G401 (cell line): ENCODE data around the gene SAMD11. TPM values are rescaled to one million over a fixed set of nuclear protein-coding genes. Genes with fewer than 3 reads are reported as not detected.

Experiments
- DNase-seq: peaks from one replicate; pipeline ENCODE4 v3.0.0-alpha.2; 2015; ENCODE audit warnings: low spot score
- in situ Hi-C: cut with HindIII; loops from 2 replicates; pipeline ENCODE4 v1.10.0; 2016; ENCODE audit warnings: low sequenced_read_pairs, mixed read lengths
- total RNA-seq: library from RNA; depleted of rRNA; stranded (reverse); fragments of >200 nt; shearing (Covaris generic); gene quantifications from 2 replicates; pipeline ENCODE4 v1.2.3, GENCODE V29; 2014

SAMD11 gene
- total RNA-seq, 1 experiment from 2014 or later, result 398 TPM

GRCh38 chr1:904310-904950 is 19.3 kb upstream of the SAMD11 start:
- in situ Hi-C loops, result no loop called here
- DNase-seq, result peak; percentile 54

- no peak for DNase-seq
- in situ Hi-C loops, result no loop called here
Measured at GRCh38 chr1:905071-905749, 18.5 kb upstream of the SAMD11 start.

- no peak for DNase-seq
- in situ Hi-C loops, result no loop called here
Measured at GRCh38 chr1:905811-906599, 17.7 kb upstream of the SAMD11 start.

- no peak for DNase-seq
- in situ Hi-C loops, result no loop called here
Measured at GRCh38 chr1:906600-907420, 16.9 kb upstream of the SAMD11 start.

- in situ Hi-C loops, result no loop called here
- DNase-seq, result no peak
Measured at GRCh38 chr1:907611-908451, 15.9 kb upstream of the SAMD11 start.

GRCh38 chr1:908661-909060 is 15.1 kb upstream of the SAMD11 start:
- in situ Hi-C loops, result no loop called here

GRCh38 chr1:909861-910310 is 13.8 kb upstream of the SAMD11 start:
- in situ Hi-C loops, result no loop called here
- no peak for DNase-seq

More at GRCh38 chr1:908661-909060, 15.1 kb upstream of the SAMD11 start:
- no peak for DNase-seq

- no peak for DNase-seq
- in situ Hi-C loops, result no loop called here
Measured at GRCh38 chr1:910311-910880, 13.3 kb upstream of the SAMD11 start.

GRCh38 chr1:910881-911721 is 12.6 kb upstream of the SAMD11 start:
- DNase-seq, result no peak
- in situ Hi-C loops, result no loop called here

- no peak for DNase-seq
- in situ Hi-C loops, result no loop called here
Measured at GRCh38 chr1:911875-912739, 11.6 kb upstream of the SAMD11 start.

- in situ Hi-C loops, result no loop called here
- no peak for DNase-seq
Measured at GRCh38 chr1:912740-913301, 10.9 kb upstream of the SAMD11 start.

GRCh38 chr1:913491-914130 is 10.1 kb upstream of the SAMD11 start:
- in situ Hi-C loops, result no loop called here
- DNase-seq, result no peak

- no peak for DNase-seq
- in situ Hi-C loops, result no loop called here
Measured at GRCh38 chr1:914131-914890, 9.4 kb upstream of the SAMD11 start.

GRCh38 chr1:914891-915280 is 8.8 kb upstream of the SAMD11 start:
- in situ Hi-C loops, result no loop called here
- no peak for DNase-seq
